ENCODE measurements around the gene ATP6AP2. TPM values are rescaled to one million over a fixed set of nuclear protein-coding genes. Genes with fewer than 3 reads are reported as not detected.

ATP6AP2 gene
- total and polyA plus RNA-seq, 9 of the 15 experiments (the other 6 are each of a cell fraction or from before 2014, with no cell fraction given): 23.3 to 131 (median 41.9) TPM

GRCh38 chrX:40542208-40542607 lies 38.6 kb upstream of the ATP6AP2 start:
- 0 out of 5 replicates have a peak, but pooled peaks cover 0 to 6% of the 10 kb centered on the region in 2 experiments for H3K27me3 ChIP-seq (ENCODE audit: control insufficient read depth in 2 of 2, insufficient read depth in 2 of 2, low read length in 2 of 2)
- H3K4me2 ChIP-seq (ENCODE audit: insufficient read depth, low read length): no peak overlapping the region
- no peaks in the 10 kb centered on the region for H3K79me2 ChIP-seq (ENCODE audit: control insufficient read depth, insufficient read depth, low read length)
- H3K27ac ChIP-seq (ENCODE audit: extremely low read depth, low read depth, low read length): no peak overlapping the region
- DNase-seq (ENCODE audit: extremely low read depth in 1 of 4, low spot score in 3 of 4): no peak
- H3K4me1 ChIP-seq (replicated peaks in 1 of 2; ENCODE audit: control insufficient read depth in 2 of 2, insufficient read depth in 2 of 2, low read length in 2 of 2): peaks cover 13 to 18% of the 10 kb centered on the region in 2 experiments; a peak in 3 of 5 replicates
- H2AFZ ChIP-seq (ENCODE audit: low read depth, low read length): no peak overlapping the region
- intact Hi-C loops (cut with micrococcal nuclease): loop anchor here (5.0 to 10.0 kb wide), 3 partner anchors 250 to 713 kb away; no protein-coding TSS in a partner anchor
- H3K9me3 ChIP-seq (replicated peaks; ENCODE audit: control insufficient read depth, insufficient read depth, low read depth, low read length): no peaks in the 10 kb centered on the region
- no peaks in the 10 kb centered on the region for H3K36me3 ChIP-seq (ENCODE audit: control insufficient read depth, insufficient read depth, low read length)
- H3K4me3 ChIP-seq: no peak overlapping the region
- WGBS (ENCODE audit: insufficient coverage, low coverage, missing lambda C conversion rate): 37% methylated on average over 5 of the region's 10 CpGs
- no peak for FAIRE-seq
- H3K9me1 ChIP-seq (ENCODE audit: control insufficient read depth, insufficient read depth, low read length): no peaks in the 10 kb centered on the region
- ChIA-PET POLR2A (no interaction called here), CTCF (ENCODE audit: low intra/inter-chr PET ratio) (interaction anchor here (0.6 kb wide), 1 partner anchor 31 kb away, joined by 3 read pairs; no protein-coding TSS in a partner anchor)
- H3K9ac ChIP-seq (ENCODE audit: insufficient read depth in 1 of 2, low read depth in 2 of 2, low read length in 2 of 2): no peak overlapping the region
- no peaks in the 10 kb centered on the region for H4K20me1 ChIP-seq (replicated peaks; ENCODE audit: control insufficient read depth, insufficient read depth, low read length)
- in situ Hi-C loops (cut with MboI): loop anchor here (10.0 kb wide), 1 partner anchor 713 kb away; no protein-coding TSS in a partner anchor
- BruUV-seq (replicated peaks): no TSS peak
- ATAC-seq: no peak
- TF ChIP-seq XRCC3 (IDR thresholded peaks at IDR 0.05) (no peak), TAF7 (tag; IDR thresholded peaks at IDR 0.05) (no peak), ZKSCAN8 (CRISPR knock-in tag; IDR thresholded peaks at IDR 0.05) (no peak), ZC3H4 (CRISPR knock-in tag; IDR thresholded peaks at IDR 0.05; ENCODE audit: borderline replicate concordance) (no peak), ZNF830 (CRISPR knock-in tag; IDR thresholded peaks at IDR 0.05) (no peak), MYC (IDR thresholded peaks at IDR 0.05; ENCODE audit: low read depth, low read length) (no peak), MYC (CRISPR knock-in tag; IDR thresholded peaks at IDR 0.05; ENCODE audit: borderline replicate concordance, low read depth) (no peak), SIRT6 (IDR thresholded peaks at IDR 0.05; ENCODE audit: low read depth, low read length) (no peak), KDM4B (IDR thresholded peaks at IDR 0.05; ENCODE audit: borderline replicate concordance in 2 of 2, low read depth in 1 of 2) (no peak), GTF3C2 (IDR thresholded peaks at IDR 0.05; ENCODE audit: borderline replicate concordance, extremely low read depth, insufficient read length) (no peak), TARDBP (IDR thresholded peaks at IDR 0.05) (no peak), ZNF12 (CRISPR knock-in tag; IDR thresholded peaks at IDR 0.05) (no peak), OTX1 (CRISPR knock-in tag; IDR thresholded peaks at IDR 0.05) (no peak)
- TF ChIP-seq, protein P1, sequence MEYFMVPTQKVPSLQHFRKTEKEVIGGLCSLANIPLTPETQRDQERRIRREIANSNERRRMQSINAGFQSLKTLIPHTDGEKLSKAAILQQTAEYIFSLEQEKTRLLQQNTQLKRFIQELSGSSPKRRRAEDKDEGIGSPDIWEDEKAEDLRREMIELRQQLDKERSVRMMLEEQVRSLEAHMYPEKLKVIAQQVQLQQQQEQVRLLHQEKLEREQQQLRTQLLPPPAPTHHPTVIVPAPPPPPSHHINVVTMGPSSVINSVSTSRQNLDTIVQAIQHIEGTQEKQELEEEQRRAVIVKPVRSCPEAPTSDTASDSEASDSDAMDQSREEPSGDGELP (CRISPR knock-in tag; IDR thresholded peaks at IDR 0.05; ENCODE audit: borderline replicate concordance): no peak
